BE2C (cell line): Measurements from ENCODE around the gene CDH13.

Experiments
- DNase-seq: peaks from one replicate; pipeline ENCODE4 v3.0.0-alpha.2; 2020
- H3K27me3 ChIP-seq: fragments of 250-450 bp; sonication (Bioruptor Pico); 2 replicates; pipeline ENCODE4 v1.5.1; 2020; ENCODE audit warnings: mild to moderate bottlenecking
- H3K36me3 ChIP-seq: fragments of 250-450 bp; sonication (Bioruptor Pico); 2 replicates; pipeline ENCODE4 v1.5.1; 2020; ENCODE audit warnings: mild to moderate bottlenecking
- H3K4me1 ChIP-seq: fragments of 250-450 bp; sonication (Bioruptor Pico); 2 replicates; pipeline ENCODE4 v1.5.1; 2020
- H3K4me3 ChIP-seq: 2 replicates; pipeline ENCODE4 v1.5.1; 2011; ENCODE audit warnings: low read depth, low read length
- H3K9me3 ChIP-seq: fragments of 250-450 bp; sonication (Bioruptor Pico); 2 replicates; pipeline ENCODE4 v1.5.1; 2020
- TF ChIP-seq, protein P1 (sequence below): IDR thresholded peaks from 2 replicates; pipeline ENCODE4 v1.5.1; 2012; ENCODE audit warnings: mild to moderate bottlenecking, low read depth, low read length

The CDH13 gene

DNA sequence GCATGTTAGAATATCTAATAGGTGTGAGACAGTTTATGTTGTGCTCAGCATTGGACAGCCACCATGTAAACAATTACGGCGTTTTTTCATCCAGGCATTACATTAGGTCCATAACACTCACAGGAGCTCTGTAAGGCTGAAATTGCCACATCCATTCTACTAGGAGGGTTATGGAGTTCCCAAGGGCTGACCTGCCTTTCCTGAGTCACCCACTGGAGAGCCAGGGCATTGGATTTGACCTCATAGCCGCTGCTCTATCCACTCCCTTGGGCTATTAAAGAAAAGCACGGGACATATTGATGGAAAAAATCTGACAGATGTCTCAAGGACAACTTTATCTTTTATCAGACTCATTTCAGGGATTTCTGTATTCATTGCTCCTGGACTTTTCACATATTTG, 874.7 kb downstream of the CDH13 start:
- Histone ChIP-seq H3K4me1 (no peaks in the 10 kb centered on the region), H3K9me3 (no peaks in the 10 kb centered on the region), H3K27me3 (no peaks in the 10 kb centered on the region), H3K4me3 (no peak overlapping the region), H3K36me3 (no peaks in the 10 kb centered on the region)
- no peak for DNase-seq
- TF ChIP-seq, protein P1, sequence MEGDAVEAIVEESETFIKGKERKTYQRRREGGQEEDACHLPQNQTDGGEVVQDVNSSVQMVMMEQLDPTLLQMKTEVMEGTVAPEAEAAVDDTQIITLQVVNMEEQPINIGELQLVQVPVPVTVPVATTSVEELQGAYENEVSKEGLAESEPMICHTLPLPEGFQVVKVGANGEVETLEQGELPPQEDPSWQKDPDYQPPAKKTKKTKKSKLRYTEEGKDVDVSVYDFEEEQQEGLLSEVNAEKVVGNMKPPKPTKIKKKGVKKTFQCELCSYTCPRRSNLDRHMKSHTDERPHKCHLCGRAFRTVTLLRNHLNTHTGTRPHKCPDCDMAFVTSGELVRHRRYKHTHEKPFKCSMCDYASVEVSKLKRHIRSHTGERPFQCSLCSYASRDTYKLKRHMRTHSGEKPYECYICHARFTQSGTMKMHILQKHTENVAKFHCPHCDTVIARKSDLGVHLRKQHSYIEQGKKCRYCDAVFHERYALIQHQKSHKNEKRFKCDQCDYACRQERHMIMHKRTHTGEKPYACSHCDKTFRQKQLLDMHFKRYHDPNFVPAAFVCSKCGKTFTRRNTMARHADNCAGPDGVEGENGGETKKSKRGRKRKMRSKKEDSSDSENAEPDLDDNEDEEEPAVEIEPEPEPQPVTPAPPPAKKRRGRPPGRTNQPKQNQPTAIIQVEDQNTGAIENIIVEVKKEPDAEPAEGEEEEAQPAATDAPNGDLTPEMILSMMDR, result no peak

DNA sequence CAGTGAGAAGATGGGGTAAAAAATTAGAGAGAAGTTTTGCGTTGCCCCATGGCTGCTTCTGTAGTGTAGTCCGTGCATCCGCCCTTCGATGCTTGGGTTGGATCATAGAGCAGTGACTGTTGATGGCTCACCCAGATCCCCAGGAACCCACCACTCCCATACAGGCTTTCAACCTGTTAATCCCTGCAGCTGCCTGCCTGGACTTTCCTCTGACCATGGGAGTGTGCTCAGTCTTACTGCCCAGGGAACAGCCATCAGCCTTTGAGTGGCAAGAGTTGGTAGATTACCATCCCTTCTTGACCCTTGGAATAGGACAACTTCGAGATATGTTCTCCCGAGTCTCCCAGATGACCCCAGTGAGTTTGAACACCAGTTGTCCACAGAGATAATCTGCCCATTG, 881.5 kb downstream of the CDH13 start:
- TF ChIP-seq, protein P1, result no peak
- Histone ChIP-seq H3K36me3 (no peaks in the 10 kb centered on the region), H3K27me3 (no peaks in the 10 kb centered on the region), H3K9me3 (no peaks in the 10 kb centered on the region; the same call in 1 of the 2 replicates), H3K4me3 (no peak overlapping the region), H3K4me1 (no peaks in the 10 kb centered on the region)
- no peak for DNase-seq

DNA sequence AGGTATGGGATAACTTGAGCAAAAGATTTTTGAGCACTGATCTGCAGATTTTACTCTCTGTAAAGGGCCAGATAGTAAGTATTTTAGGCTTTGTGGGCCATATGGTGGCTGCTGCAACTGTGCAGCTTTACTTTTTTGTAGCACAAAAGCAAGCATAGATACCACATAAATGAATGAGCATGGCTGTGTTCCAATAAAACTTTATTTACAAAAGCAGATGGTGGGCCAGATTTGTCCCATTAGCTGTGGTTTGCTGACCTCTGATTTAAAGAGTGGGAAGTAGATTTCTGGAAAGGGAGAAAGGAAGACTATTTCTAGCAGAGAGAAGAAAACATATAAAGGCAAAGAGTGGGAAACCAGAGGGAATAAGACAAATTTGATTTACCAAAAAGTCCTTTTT, 882.5 kb downstream of the CDH13 start:
- H3K4me1 ChIP-seq, result no peaks in the 10 kb centered on the region
- TF ChIP-seq, protein P1, result no peak
- H3K9me3 ChIP-seq, result no peaks in the 10 kb centered on the region; the same call in 1 of the 2 replicates
- no peaks in the 10 kb centered on the region for H3K27me3 ChIP-seq
- no peak for DNase-seq
- H3K4me3 ChIP-seq, result no peak overlapping the region
- no peaks in the 10 kb centered on the region for H3K36me3 ChIP-seq

DNA sequence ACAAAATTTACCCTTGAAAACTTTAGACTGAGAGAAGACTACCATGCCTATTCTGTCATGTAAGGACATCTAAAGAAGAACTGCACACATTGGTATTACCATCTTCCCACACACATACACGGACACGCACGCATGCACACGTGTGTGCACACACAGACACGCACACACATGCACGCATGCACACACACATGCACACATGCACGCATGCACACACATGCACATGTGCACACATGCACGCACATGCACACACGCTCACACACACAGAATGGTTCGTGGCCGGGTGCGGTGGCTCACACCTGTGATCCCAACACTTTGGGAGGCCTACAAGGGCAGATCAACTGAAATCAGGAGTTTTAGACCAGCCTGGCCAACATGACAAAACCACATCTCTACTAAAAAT, 884.1 kb downstream of the CDH13 start:
- H3K4me1 ChIP-seq, result no peaks in the 10 kb centered on the region
- H3K4me3 ChIP-seq, result no peak overlapping the region
- TF ChIP-seq, protein P1, result no peak
- H3K36me3 ChIP-seq, result no peaks in the 10 kb centered on the region
- H3K27me3 ChIP-seq, result no peaks in the 10 kb centered on the region
- no peaks in the 10 kb centered on the region; the same call in 1 of the 2 replicates for H3K9me3 ChIP-seq
- no peak for DNase-seq

DNA sequence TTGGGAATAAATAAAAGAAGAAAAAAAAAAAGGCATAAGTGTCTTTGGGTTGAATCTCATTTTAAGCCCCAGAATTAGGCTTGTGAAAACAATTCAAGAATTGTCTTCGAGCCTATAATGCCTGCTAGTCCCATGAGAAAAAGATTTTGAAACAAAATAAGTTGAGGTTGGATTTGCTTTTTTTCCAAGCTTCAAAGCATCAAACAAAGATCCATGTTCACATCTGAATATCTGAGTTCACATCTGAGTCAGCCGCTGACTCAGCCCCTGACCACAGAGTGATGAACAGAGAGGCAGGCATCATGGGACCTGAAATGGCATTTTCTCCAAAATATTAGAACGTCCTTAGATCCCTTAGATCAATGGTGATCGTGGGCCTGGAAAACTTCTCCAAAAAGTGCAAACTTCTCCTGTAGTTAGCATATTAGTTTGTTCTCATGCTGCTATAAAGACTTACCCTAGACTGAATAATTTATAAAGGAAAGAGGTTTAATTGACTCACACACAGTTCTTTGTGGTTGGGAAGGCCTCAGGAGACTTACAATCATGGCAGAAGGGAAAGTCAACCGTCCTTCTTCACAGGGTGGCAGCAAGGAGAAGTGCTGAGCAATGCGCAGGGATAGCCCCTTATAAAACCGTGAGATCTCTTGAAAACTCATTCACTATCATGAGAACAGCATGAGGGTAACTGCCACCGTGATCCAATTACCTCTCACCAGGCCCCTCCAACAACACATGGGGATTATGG, 886.4 kb downstream of the CDH13 start:
- Histone ChIP-seq H3K4me1 (no peaks in the 10 kb centered on the region), H3K9me3 (no peaks in the 10 kb centered on the region; the same call in 1 of the 2 replicates), H3K4me3 (no peak overlapping the region), H3K36me3 (no peaks in the 10 kb centered on the region), H3K27me3 (no peaks in the 10 kb centered on the region)
- TF ChIP-seq, protein P1, result no peak
- DNase-seq, result no peak

DNA sequence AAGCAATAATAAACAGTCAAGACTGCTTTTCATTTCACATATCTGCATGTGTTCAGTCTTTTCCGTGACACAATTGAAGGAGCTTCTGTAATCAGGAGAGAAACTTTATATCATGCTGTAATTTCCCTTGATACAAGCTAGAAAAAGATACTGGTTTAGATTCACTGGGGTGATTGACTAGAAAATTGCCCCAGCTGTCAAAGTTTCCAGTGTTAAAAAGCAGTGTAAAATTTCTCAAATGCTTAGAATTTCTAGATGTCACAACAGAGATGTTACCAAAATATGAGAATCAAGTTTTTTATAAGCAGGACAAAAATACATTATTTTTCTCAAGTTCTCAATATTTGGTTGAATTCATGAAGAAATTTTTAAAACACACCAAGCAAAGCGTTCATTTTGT, 888.6 kb downstream of the CDH13 start:
- Histone ChIP-seq H3K36me3 (no peaks in the 10 kb centered on the region), H3K4me3 (no peak overlapping the region), H3K4me1 (no peaks in the 10 kb centered on the region), H3K27me3 (no peaks in the 10 kb centered on the region), H3K9me3 (no peaks in the 10 kb centered on the region; the same call in 1 of the 2 replicates)
- TF ChIP-seq, protein P1, result no peak
- no peak for DNase-seq
